Uterus (tissue), 4 donors: ENCODE data around the gene ANKRD23. TPM values are rescaled to one million over a fixed set of nuclear protein-coding genes. Genes with fewer than 3 reads are reported as not detected.

Source experiments
- DNase-seq, 2 donors: peaks; one replicate each; pipeline ENCODE4 v3.0.0-alpha.2; 2019 to 2020
- H3K27ac ChIP-seq, 2 donors: fragments of 200-600 bp; sonication (generic); 1 replicate in 1 of 2; 2 replicates in 1 of 2; pipeline ENCODE4 v1.5.1; 2016 to 2018
- H3K27me3 ChIP-seq, 2 donors: fragments of 200-600 bp; sonication (generic); one replicate each; pipeline ENCODE4 v1.5.1; 2018 to 2019; ENCODE audit warnings: control low read depth in 1 of 2
- H3K36me3 ChIP-seq, 2 donors: fragments of 200-600 bp; sonication (generic); one replicate each; pipeline ENCODE4 v1.5.1; 2019; ENCODE audit warnings: control low read depth in 1 of 2
- H3K4me1 ChIP-seq, 2 donors: fragments of 200-600 bp; sonication (generic); one replicate each; pipeline ENCODE4 v1.5.1; 2018 to 2019; ENCODE audit warnings: control low read depth in 1 of 2
- H3K4me3 ChIP-seq, 2 donors: fragments of 200-600 bp; sonication (generic); 1 replicate in 1 of 2; 2 replicates in 1 of 2; pipeline ENCODE4 v1.5.1; 2018 to 2019; ENCODE audit warnings: mild to moderate bottlenecking in 1 of 2
- H3K9me3 ChIP-seq, 2 donors: fragments of 200-600 bp; sonication (generic); one replicate each; pipeline ENCODE4 v1.5.1; 2019; ENCODE audit warnings: control low read depth in 1 of 2
- CTCF ChIP-seq, 4 experiments: fragments of 200-600 bp in 2 of 4; fragments of 450-650 bp in 2 of 4; sonication (generic) in 2 of 4; IDR thresholded peaks; one replicate each; pipeline ENCODE4 v1.5.1; 2016 to 2019; ENCODE audit warnings: antibody characterized with exemption in 4 of 4, mild to moderate bottlenecking in 2 of 4, moderate library complexity in 1 of 4
- POLR2A ChIP-seq, 2 donors: fragments of 450-650 bp; IDR thresholded peaks; one replicate each; pipeline ENCODE4 v1.6.1; 2016; ENCODE audit warnings: antibody characterized with exemption in 2 of 2, mild to moderate bottlenecking in 1 of 2, moderate library complexity in 1 of 2
- intact Hi-C: fragments of 100-400 bp; cut with DNase I; formaldehyde crosslinking; loops from one replicate; pipeline ENCODE4 v1.15.1; 2023; ENCODE audit warnings: low total_unique reads
- total RNA-seq, 4 donors: library from RNA; depleted of rRNA in 3 of 4; stranded (reverse); fragments of >200 nt in 3 of 4; gene quantifications; one replicate each; pipeline versions ENCODE4 v1.1.0 to v1.2.4, GENCODE V29; 2014 to 2023
- donor health status: DM: yes; HTN: yes; CAD: no.

Gene ANKRD23
- total RNA-seq, 4 donors from 2014 or later, result 4.4 to 23.2 (median 8.6) TPM

- Histone ChIP-seq H3K27me3 (no peaks in the 10 kb centered on the region), H3K9me3 (no peaks in the 10 kb centered on the region), H3K4me3 (no peak overlapping the region), H3K36me3 (no peaks in the 10 kb centered on the region), H3K4me1 (peaks cover 0 to 5% of the 10 kb centered on the region in 2 donors), H3K27ac (no peak overlapping the region)
- intact Hi-C loops, result no loop called here
- DNase-seq, result no peak
- TF ChIP-seq CTCF (IDR thresholded peaks at IDR 0.05) (no peak), POLR2A (IDR thresholded peaks at IDR 0.05) (no peak)
These were observed 1.9 kb downstream of the ANKRD23 start for GRCh38 chr2:96841701-96842495.

- TF ChIP-seq POLR2A (IDR thresholded peaks at IDR 0.05) (no peak), CTCF (IDR thresholded peaks at IDR 0.05) (no peak)
- no peaks in the 10 kb centered on the region for H3K36me3 ChIP-seq
- intact Hi-C loops, result no loop called here
These were observed 3.7 kb downstream of the ANKRD23 start for GRCh38 chr2:96839875-96840850.

GRCh38 chr2:96839293-96839874 lies 4.4 kb downstream of the ANKRD23 start:
- H3K4me1 ChIP-seq, result peaks cover 0 to 5% of the 10 kb centered on the region in 2 donors
- peak overlapping the region in 1 of 2 donors; percentile 14 for H3K27ac ChIP-seq
- intact Hi-C loops, result no loop called here
- no peak for TF ChIP-seq CTCF (IDR thresholded peaks at IDR 0.05)
- no peak for TF ChIP-seq POLR2A (IDR thresholded peaks at IDR 0.05)
- H3K4me3 ChIP-seq, result no peak overlapping the region
- no peak for DNase-seq
- no peaks in the 10 kb centered on the region for H3K27me3 ChIP-seq
- no peaks in the 10 kb centered on the region for H3K9me3 ChIP-seq
- no peaks in the 10 kb centered on the region for H3K36me3 ChIP-seq

More at GRCh38 chr2:96839875-96840850, 3.7 kb downstream of the ANKRD23 start:
- no peak for DNase-seq
- no peak overlapping the region for H3K4me3 ChIP-seq
- no peak overlapping the region for H3K27ac ChIP-seq
- H3K4me1 ChIP-seq, result peaks cover 0 to 5% of the 10 kb centered on the region in 2 donors
- H3K9me3 ChIP-seq, result no peaks in the 10 kb centered on the region
- H3K27me3 ChIP-seq, result no peaks in the 10 kb centered on the region

GRCh38 chr2:96838345-96839292 lies 5.2 kb downstream of the ANKRD23 start:
- H3K36me3 ChIP-seq, result no peaks in the 10 kb centered on the region
- intact Hi-C loops, result no loop called here
- H3K4me1 ChIP-seq, result peaks cover 0 to 5% of the 10 kb centered on the region in 2 donors
- no peak for DNase-seq
- no peaks in the 10 kb centered on the region for H3K9me3 ChIP-seq
- TF ChIP-seq CTCF (IDR thresholded peaks at IDR 0.05) (no peak), POLR2A (IDR thresholded peaks at IDR 0.05) (no peak)
- H3K27me3 ChIP-seq, result no peaks in the 10 kb centered on the region
- H3K4me3 ChIP-seq, result no peak overlapping the region
- peak overlapping the region in 1 of 2 donors; percentile 14 for H3K27ac ChIP-seq
